ENCODE measurements around the gene MYL1. TPM values are rescaled to one million over a fixed set of nuclear protein-coding genes. Genes with fewer than 3 reads are reported as not detected.

MYL1 gene
- total RNA-seq (2022) (not detected in 2 replicates), Bru-seq, nascent RNA (not detected), BruChase-seq, experiment 1, labeled RNA remaining after a 2-hour chase (not detected), BruChase-seq, experiment 2, labeled RNA remaining after a 6-hour chase (not detected)
- long read RNA-seq = 0 reads

- H3K27ac Mint-ChIP-seq (ENCODE audit: unreplicated experiment) = no peak within 1 kb of the TSS
- H3K9me3 ChIP-seq = no peaks in the 10 kb centered on the region; the same call in 1 of the 2 replicates
- H3K9me3 Mint-ChIP-seq (ENCODE audit: unreplicated experiment) = no peaks in the 10 kb centered on the region
- H3K4me1 Mint-ChIP-seq (ENCODE audit: low read depth, unreplicated experiment) = no peaks in the 10 kb centered on the region
- DNase-seq = no peak
- no peaks in the 10 kb centered on the region for H3K36me3 Mint-ChIP-seq (ENCODE audit: insufficient read depth, unreplicated experiment)
- intact Hi-C loops (cut with micrococcal nuclease; ENCODE audit: unreplicated experiment) = no loop called here
- no peak within 1 kb of the TSS for H3K4me3 Mint-ChIP-seq (ENCODE audit: unreplicated experiment)
- ChIA-PET POLR2A (no interaction called here), CTCF (no interaction called here)
- no peaks in the 10 kb centered on the region for H3K4me1 ChIP-seq
- H3K27me3 Mint-ChIP-seq (ENCODE audit: insufficient read depth, unreplicated experiment) = peaks cover 5% of the 10 kb centered on the region
- no peaks in the 10 kb centered on the region for H3K27me3 ChIP-seq (replicated peaks; ENCODE audit: control insufficient read depth, insufficient read depth, low read length)
- H3K4me3 ChIP-seq (ENCODE audit: low read depth, low read length) = no peak within 1 kb of the TSS
- TF ChIP-seq CTCF (IDR thresholded peaks at IDR 0.05; ENCODE audit: insufficient read depth in 1 of 2, low read depth in 1 of 2, low read length in 1 of 2, severe bottlenecking in 1 of 2, unreplicated experiment in 1 of 2) = no peak
- no peaks in the 10 kb centered on the region for H3K36me3 ChIP-seq (ENCODE audit: control insufficient read depth, insufficient read depth, low read length)
- no TSS peak for BruUV-seq (replicated peaks)
Observed at GRCh38 chr2:210315015-210315788, at the start of gene MYL1. Gene MYL1 (minus strand): TSS chr2:210315174. CDS start chr2:210315042, 132 bp downstream.

GRCh38 chr2:210363876-210364275, 48.9 kb upstream of the MYL1 start:
- BruUV-seq (replicated peaks) = no TSS peak
- H3K36me3 ChIP-seq (ENCODE audit: control insufficient read depth, insufficient read depth, low read length) = no peaks in the 10 kb centered on the region
- ChIA-PET CTCF (no interaction called here), POLR2A (no interaction called here)
- no peaks in the 10 kb centered on the region for H3K9me3 ChIP-seq
- no peak overlapping the region for H3K4me3 ChIP-seq (ENCODE audit: low read depth, low read length)
- H3K4me1 ChIP-seq = no peaks in the 10 kb centered on the region
- TF ChIP-seq CTCF (IDR thresholded peaks at IDR 0.05; ENCODE audit: insufficient read depth in 1 of 2, low read depth in 1 of 2, low read length in 1 of 2, severe bottlenecking in 1 of 2, unreplicated experiment in 1 of 2) = no peak
- Mint-ChIP-seq H3K4me3 (ENCODE audit: unreplicated experiment) (no peak overlapping the region), H3K27me3 (ENCODE audit: insufficient read depth, unreplicated experiment) (peaks cover 3% of the 10 kb centered on the region), H3K36me3 (ENCODE audit: insufficient read depth, unreplicated experiment) (no peaks in the 10 kb centered on the region), H3K9me3 (ENCODE audit: unreplicated experiment) (no peaks in the 10 kb centered on the region), H3K27ac (ENCODE audit: unreplicated experiment) (no peak overlapping the region), H3K4me1 (ENCODE audit: low read depth, unreplicated experiment) (no peaks in the 10 kb centered on the region)
- no peaks in the 10 kb centered on the region for H3K27me3 ChIP-seq (replicated peaks; ENCODE audit: control insufficient read depth, insufficient read depth, low read length)
- intact Hi-C loops (cut with micrococcal nuclease; ENCODE audit: unreplicated experiment) = loop anchor here (1.0 kb wide), 1 partner anchor 35 kb away; no protein-coding TSS in a partner anchor
- no peak for DNase-seq

DNA sequence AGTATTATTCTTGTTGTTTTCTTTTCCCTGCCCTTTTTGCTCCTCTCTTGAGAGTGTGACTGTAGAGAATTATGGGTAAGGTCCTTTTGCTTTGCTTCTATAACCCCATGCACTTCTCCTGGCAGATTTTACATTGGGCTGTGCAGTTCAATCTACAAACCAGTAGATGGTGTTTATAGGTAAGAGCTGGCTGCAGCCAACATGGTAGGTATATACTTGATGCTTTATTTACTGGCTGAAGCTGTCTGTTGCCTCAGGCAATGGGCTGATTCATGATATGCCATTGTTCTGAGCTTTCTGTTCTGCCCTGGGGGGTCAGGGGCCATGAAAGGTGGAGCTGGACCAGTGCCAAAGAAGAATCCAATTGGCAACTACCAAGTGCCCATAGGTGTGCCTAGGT, 48.3 kb upstream of the MYL1 start:
- Mint-ChIP-seq H3K27ac (ENCODE audit: unreplicated experiment) (no peak overlapping the region), H3K9me3 (ENCODE audit: unreplicated experiment) (no peaks in the 10 kb centered on the region), H3K27me3 (ENCODE audit: insufficient read depth, unreplicated experiment) (peaks cover 3% of the 10 kb centered on the region), H3K4me3 (ENCODE audit: unreplicated experiment) (no peak overlapping the region), H3K4me1 (ENCODE audit: low read depth, unreplicated experiment) (no peaks in the 10 kb centered on the region), H3K36me3 (ENCODE audit: insufficient read depth, unreplicated experiment) (no peaks in the 10 kb centered on the region)
- no peaks in the 10 kb centered on the region for H3K27me3 ChIP-seq (replicated peaks; ENCODE audit: control insufficient read depth, insufficient read depth, low read length)
- no peaks in the 10 kb centered on the region for H3K4me1 ChIP-seq
- CTCF ChIA-PET = no interaction called here
- peak; percentile 32 to 35 for TF ChIP-seq CTCF (IDR thresholded peaks at IDR 0.05; ENCODE audit: insufficient read depth in 1 of 2, low read depth in 1 of 2, low read length in 1 of 2, severe bottlenecking in 1 of 2, unreplicated experiment in 1 of 2)
- H3K9me3 ChIP-seq = no peaks in the 10 kb centered on the region
- no TSS peak for BruUV-seq (replicated peaks)
- H3K4me3 ChIP-seq (ENCODE audit: low read depth, low read length) = no peak overlapping the region
- no peaks in the 10 kb centered on the region for H3K36me3 ChIP-seq (ENCODE audit: control insufficient read depth, insufficient read depth, low read length)
- POLR2A ChIA-PET = no interaction called here
- intact Hi-C loops (cut with micrococcal nuclease; ENCODE audit: unreplicated experiment) = loop anchor here (1.0 kb wide), 1 partner anchor 36 kb away; no protein-coding TSS in a partner anchor
- no peak for DNase-seq

Data from Caco-2 (cell line).